Liver (tissue), 9 donors: ENCODE measurements around the gene FARP1. TPM values are rescaled to one million over a fixed set of nuclear protein-coding genes. Genes with fewer than 3 reads are reported as not detected.

ENCODE experiments used
- DNase-seq: peaks from one replicate; pipeline ENCODE4 v3.0.0-alpha.2; 2017; ENCODE audit warnings: low spot score
- H3K27ac ChIP-seq, 2 donors: one replicate each; pipeline ENCODE4 v1.7.0; 2013; ENCODE audit warnings: inconsistent platforms in 2 of 2, low read length in 2 of 2, control low read depth in 1 of 2, low read depth in 1 of 2, mild to moderate bottlenecking in 1 of 2
- H3K27me3 ChIP-seq, 4 donors: one replicate each; pipeline versions ENCODE4 v1.6.1 to v1.7.0; 2013; ENCODE audit warnings: low read length in 3 of 4, inconsistent platforms in 1 of 4, mild to moderate bottlenecking in 1 of 4, moderate library complexity in 1 of 4; ENCODE audit not compliant: control insufficient read depth in 4 of 4, insufficient read depth in 4 of 4
- H3K36me3 ChIP-seq, 4 donors: one replicate each; pipeline versions ENCODE4 v1.6.1 to v1.7.0; 2013; ENCODE audit warnings: low read length in 3 of 4, mild to moderate bottlenecking in 3 of 4, low read depth in 1 of 4, moderate library complexity in 1 of 4; ENCODE audit not compliant: control insufficient read depth in 4 of 4, insufficient read depth in 3 of 4
- H3K4me1 ChIP-seq, 4 donors: one replicate each; pipeline versions ENCODE4 v1.6.1 to v1.7.0; 2013; ENCODE audit warnings: low read length in 3 of 4, mild to moderate bottlenecking in 3 of 4, moderate library complexity in 1 of 4; ENCODE audit not compliant: control insufficient read depth in 4 of 4, insufficient read depth in 4 of 4
- H3K4me3 ChIP-seq, 3 donors: one replicate each; pipeline versions ENCODE4 v1.6.1 to v1.7.0; 2013; ENCODE audit warnings: low read length in 3 of 3, control low read depth in 1 of 3, low read depth in 1 of 3, mild to moderate bottlenecking in 1 of 3
- H3K9ac ChIP-seq, 2 donors: one replicate each; pipeline ENCODE4 v1.7.0; 2013; ENCODE audit warnings: low read length in 2 of 2, mild to moderate bottlenecking in 2 of 2, moderate library complexity in 2 of 2, control low read depth in 1 of 2, low read depth in 1 of 2
- H3K9me3 ChIP-seq, 4 donors: one replicate each; pipeline versions ENCODE4 v1.6.1 to v1.7.0; 2013; ENCODE audit warnings: low read length in 3 of 4; ENCODE audit not compliant: control insufficient read depth in 4 of 4
- ATF3 ChIP-seq: IDR thresholded peaks from 2 replicates; pipeline ENCODE4 v1.6.1; 2016; ENCODE audit warnings: antibody characterized with exemption
- EGR1 ChIP-seq, 2 donors: IDR thresholded peaks; 2 replicates each; pipeline ENCODE4 v1.6.1; 2016 to 2018; ENCODE audit warnings: antibody characterized with exemption in 2 of 2, low read depth in 2 of 2
- FOXA1 ChIP-seq: IDR thresholded peaks from 2 replicates; pipeline ENCODE4 v1.6.1; 2016; ENCODE audit warnings: antibody characterized with exemption
- FOXA2 ChIP-seq: IDR thresholded peaks from 2 replicates; pipeline ENCODE4 v1.6.1; 2016; ENCODE audit warnings: antibody characterized with exemption
- GABPA ChIP-seq, 2 donors: IDR thresholded peaks in 1 of 2; conservative IDR thresholded peaks in 1 of 2; 2 replicates each; pipeline ENCODE4 v1.6.1; 2016; ENCODE audit warnings: antibody characterized with exemption in 2 of 2, mild to moderate bottlenecking in 1 of 2, moderate library complexity in 1 of 2
- HNF4A ChIP-seq, 2 donors: conservative IDR thresholded peaks; 2 replicates each; pipeline ENCODE4 v1.6.1; 2016; ENCODE audit warnings: antibody characterized with exemption in 2 of 2, mild to moderate bottlenecking in 2 of 2
- HNF4G ChIP-seq: IDR thresholded peaks from 2 replicates; pipeline ENCODE4 v1.6.1; 2016; ENCODE audit warnings: antibody characterized with exemption
- JUND ChIP-seq, 2 donors: IDR thresholded peaks; 2 replicates each; pipeline ENCODE4 v1.6.1; 2016; ENCODE audit warnings: antibody characterized with exemption in 2 of 2
- MAX ChIP-seq: IDR thresholded peaks from 2 replicates; pipeline ENCODE4 v1.6.1; 2016; ENCODE audit warnings: antibody characterized with exemption
- NR2F2 ChIP-seq: IDR thresholded peaks from 2 replicates; pipeline ENCODE4 v1.6.1; 2016; ENCODE audit warnings: antibody characterized with exemption
- RAD21 ChIP-seq, 2 donors: IDR thresholded peaks; 2 replicates each; pipeline ENCODE4 v1.6.1; 2016; ENCODE audit warnings: antibody characterized with exemption in 2 of 2, mild to moderate bottlenecking in 2 of 2
- RXRA ChIP-seq, 2 donors: IDR thresholded peaks; 2 replicates each; pipeline ENCODE4 v1.6.1; 2017 to 2018; ENCODE audit warnings: antibody characterized with exemption in 2 of 2, mild to moderate bottlenecking in 1 of 2
- SP1 ChIP-seq: IDR thresholded peaks from 2 replicates; pipeline ENCODE4 v1.6.1; 2018; ENCODE audit warnings: antibody characterized with exemption, mild to moderate bottlenecking
- TAF1 ChIP-seq: conservative IDR thresholded peaks from 2 replicates; pipeline ENCODE4 v1.6.1; 2016; ENCODE audit warnings: antibody characterized with exemption, mild to moderate bottlenecking
- YY1 ChIP-seq: IDR thresholded peaks from 2 replicates; pipeline ENCODE4 v1.6.1; 2016; ENCODE audit warnings: antibody characterized with exemption, mild to moderate bottlenecking
- ZBTB33 ChIP-seq: IDR thresholded peaks from 2 replicates; pipeline ENCODE4 v1.6.1; 2016; ENCODE audit warnings: antibody characterized with exemption
- WGBS: extraction: QIAGEN DNeasy Blood & Tissue Kit; methylation state at CpG from one replicate; pipeline ENCODE4 v1.1.7; 2013; 5-methylcytosine and 5-hydroxymethylcytosine counted together
- polyA plus RNA-seq, 2 donors: library from polyadenylated mRNA; stranded (reverse) in 1 of 2; unstranded in 1 of 2; fragments of 200-250 nt in 1 of 2; fragments of >200 nt in 1 of 2; fragmentation: Nextera tagmentation in 1 of 2; extraction: Ambion mirVana in 1 of 2; gene quantifications; one replicate each; pipeline versions ENCODE4 v1.2.1 to v1.2.3, GENCODE V29; 2013 to 2015
- total RNA-seq, 2 donors: library from RNA; depleted of rRNA; stranded (reverse); fragments of >200 nt; gene quantifications; one replicate each; pipeline ENCODE4 v1.2.3, GENCODE V29; 2014
- TF ChIP-seq, protein P1 (sequence below): fragments of 150-350 bp; IDR thresholded peaks from 2 replicates; pipeline ENCODE4 v1.5.1; 2017; ENCODE audit warnings: improper control_type of control experiment, low read depth, low read length; ENCODE audit not compliant: missing input control
- TF ChIP-seq, protein P2 (sequence below): IDR thresholded peaks from 2 replicates; pipeline ENCODE4 v1.6.1; 2016; ENCODE audit warnings: antibody characterized with exemption, mild to moderate bottlenecking
- donor health status: healthy.
- donor health status: healthy.
- donor health status: healthy.
- donor health status: healthy.
- donor health status: healthy.

Gene FARP1
- total and polyA plus RNA-seq, 4 donors: 28.4 to 62.6 (median 39.8) TPM

DNA sequence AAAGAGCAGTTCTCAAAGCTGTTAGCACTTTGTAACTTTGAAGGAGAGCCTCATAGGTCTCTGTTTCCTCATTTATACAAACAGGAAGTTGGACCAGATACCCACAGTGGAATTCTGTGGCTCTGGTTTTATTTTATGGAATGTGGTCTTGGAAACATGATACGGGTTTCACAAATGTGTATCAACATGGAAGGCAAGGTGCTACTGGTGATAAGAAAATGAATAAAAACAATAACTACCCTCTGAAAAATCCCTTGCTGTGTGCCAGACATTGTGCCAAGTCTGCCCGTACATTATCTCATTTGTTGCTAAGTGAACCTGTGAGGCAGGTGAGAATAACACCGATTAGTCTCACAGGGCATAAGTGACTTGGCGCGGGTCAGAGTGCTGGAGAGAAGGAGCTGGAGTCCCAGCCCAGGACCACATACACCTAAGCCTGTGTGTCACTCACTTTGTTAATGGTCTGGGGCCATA, 79.2 kb downstream of the FARP1 start (continued):
- TF ChIP-seq, protein P1, sequence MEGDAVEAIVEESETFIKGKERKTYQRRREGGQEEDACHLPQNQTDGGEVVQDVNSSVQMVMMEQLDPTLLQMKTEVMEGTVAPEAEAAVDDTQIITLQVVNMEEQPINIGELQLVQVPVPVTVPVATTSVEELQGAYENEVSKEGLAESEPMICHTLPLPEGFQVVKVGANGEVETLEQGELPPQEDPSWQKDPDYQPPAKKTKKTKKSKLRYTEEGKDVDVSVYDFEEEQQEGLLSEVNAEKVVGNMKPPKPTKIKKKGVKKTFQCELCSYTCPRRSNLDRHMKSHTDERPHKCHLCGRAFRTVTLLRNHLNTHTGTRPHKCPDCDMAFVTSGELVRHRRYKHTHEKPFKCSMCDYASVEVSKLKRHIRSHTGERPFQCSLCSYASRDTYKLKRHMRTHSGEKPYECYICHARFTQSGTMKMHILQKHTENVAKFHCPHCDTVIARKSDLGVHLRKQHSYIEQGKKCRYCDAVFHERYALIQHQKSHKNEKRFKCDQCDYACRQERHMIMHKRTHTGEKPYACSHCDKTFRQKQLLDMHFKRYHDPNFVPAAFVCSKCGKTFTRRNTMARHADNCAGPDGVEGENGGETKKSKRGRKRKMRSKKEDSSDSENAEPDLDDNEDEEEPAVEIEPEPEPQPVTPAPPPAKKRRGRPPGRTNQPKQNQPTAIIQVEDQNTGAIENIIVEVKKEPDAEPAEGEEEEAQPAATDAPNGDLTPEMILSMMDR: no peak
- TF ChIP-seq FOXA1 (no peak), ATF3 (no peak)

GRCh38 chr13:98222816-98223215, 79.9 kb downstream of the FARP1 start:
- DNase-seq: peak; percentile 72
- Histone ChIP-seq H3K36me3 (peaks cover 0 to under 1% (median 0%) of the 10 kb centered on the region in 4 donors), H3K4me1 (peaks cover 1 to 12% (median 6%) of the 10 kb centered on the region in 4 donors), H3K27me3 (no peaks in the 10 kb centered on the region), H3K27ac (no peak overlapping the region), H3K9ac (no peak overlapping the region), H3K9me3 (no peaks in the 10 kb centered on the region), H3K4me3 (no peak overlapping the region)
- 89% methylated on average over 7 of the region's 7 CpGs for WGBS
- TF ChIP-seq GABPA (IDR thresholded peaks at IDR 0.05 in 1 of 2, conservative IDR thresholded peaks at IDR 0.05 in 1 of 2) (no peak), FOXA2 (no peak), NR2F2 (no peak), TAF1 (no peak), HNF4A (conservative IDR thresholded peaks at IDR 0.05) (no peak), RAD21 (IDR thresholded peaks at IDR 0.05) (no peak), MAX (no peak), SP1 (no peak), ZBTB33 (no peak), ATF3 (no peak), EGR1 (IDR thresholded peaks at IDR 0.05; ENCODE audit: low read depth in 2 of 2) (no peak), YY1 (no peak), HNF4G (no peak), RXRA (IDR thresholded peaks at IDR 0.05) (no peak), JUND (IDR thresholded peaks at IDR 0.05) (no peak), FOXA1 (no peak)
- TF ChIP-seq, protein P1: no peak
- TF ChIP-seq, protein P2, sequence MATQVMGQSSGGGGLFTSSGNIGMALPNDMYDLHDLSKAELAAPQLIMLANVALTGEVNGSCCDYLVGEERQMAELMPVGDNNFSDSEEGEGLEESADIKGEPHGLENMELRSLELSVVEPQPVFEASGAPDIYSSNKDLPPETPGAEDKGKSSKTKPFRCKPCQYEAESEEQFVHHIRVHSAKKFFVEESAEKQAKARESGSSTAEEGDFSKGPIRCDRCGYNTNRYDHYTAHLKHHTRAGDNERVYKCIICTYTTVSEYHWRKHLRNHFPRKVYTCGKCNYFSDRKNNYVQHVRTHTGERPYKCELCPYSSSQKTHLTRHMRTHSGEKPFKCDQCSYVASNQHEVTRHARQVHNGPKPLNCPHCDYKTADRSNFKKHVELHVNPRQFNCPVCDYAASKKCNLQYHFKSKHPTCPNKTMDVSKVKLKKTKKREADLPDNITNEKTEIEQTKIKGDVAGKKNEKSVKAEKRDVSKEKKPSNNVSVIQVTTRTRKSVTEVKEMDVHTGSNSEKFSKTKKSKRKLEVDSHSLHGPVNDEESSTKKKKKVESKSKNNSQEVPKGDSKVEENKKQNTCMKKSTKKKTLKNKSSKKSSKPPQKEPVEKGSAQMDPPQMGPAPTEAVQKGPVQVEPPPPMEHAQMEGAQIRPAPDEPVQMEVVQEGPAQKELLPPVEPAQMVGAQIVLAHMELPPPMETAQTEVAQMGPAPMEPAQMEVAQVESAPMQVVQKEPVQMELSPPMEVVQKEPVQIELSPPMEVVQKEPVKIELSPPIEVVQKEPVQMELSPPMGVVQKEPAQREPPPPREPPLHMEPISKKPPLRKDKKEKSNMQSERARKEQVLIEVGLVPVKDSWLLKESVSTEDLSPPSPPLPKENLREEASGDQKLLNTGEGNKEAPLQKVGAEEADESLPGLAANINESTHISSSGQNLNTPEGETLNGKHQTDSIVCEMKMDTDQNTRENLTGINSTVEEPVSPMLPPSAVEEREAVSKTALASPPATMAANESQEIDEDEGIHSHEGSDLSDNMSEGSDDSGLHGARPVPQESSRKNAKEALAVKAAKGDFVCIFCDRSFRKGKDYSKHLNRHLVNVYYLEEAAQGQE: no peak
